Measurements from ENCODE around the gene COL4A1. TPM values are rescaled to one million over a fixed set of nuclear protein-coding genes. Genes with fewer than 3 reads are reported as not detected.

COL4A1 gene
- total and polyA plus RNA-seq, 2 of the 13 experiments (the other 11 are each of a cell fraction or from before 2014, with no cell fraction given) = not detected

DNA sequence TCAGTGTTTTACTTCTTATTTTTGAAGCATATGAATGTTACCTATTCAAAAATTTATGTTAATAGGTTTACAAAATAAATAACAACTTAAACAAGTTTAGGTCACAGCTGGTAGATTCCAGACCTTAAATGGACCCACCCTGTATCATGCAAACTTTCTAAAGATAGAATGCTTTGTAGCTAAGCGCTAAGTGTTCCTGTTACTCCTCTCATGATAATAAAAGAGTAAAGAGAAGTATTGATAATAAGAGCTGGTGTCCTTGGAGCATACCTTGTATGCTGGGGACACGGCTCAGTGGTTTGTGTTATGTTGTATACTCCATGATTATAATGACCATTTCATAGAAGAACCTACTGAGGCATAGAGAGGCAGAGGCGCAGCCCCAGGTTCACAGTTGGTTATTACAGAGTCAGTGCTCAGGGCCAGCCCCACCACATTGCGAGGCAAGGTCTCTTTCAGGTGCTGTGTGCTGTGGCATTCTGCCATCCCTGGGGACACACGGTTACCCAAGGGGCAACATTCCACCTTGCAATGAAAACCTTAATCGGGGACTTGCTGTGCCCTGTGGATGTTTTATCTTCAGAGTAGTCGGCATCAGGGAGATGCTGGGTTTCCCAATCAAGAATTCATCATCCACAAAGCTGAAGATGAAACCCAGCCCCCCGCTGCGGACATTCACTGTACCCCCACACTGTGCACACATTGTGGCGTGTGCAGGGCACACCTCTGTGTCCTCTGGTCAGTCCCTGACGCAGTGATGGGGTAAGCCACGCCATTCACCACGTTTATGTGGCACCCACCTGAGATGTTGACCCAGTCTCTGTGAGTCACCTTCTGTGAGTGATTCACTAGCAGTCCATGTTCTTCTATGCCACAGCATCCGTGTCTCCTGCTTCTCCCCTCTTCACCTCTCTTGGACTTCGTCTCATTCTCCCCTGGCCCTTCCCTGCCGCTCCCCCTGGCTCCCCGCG is 186.7 kb downstream of the COL4A1 start:
- ATAC-seq (no peak), FAIRE-seq (no peak), DNase-seq (ENCODE audit: low spot score) (no peak)
- Histone ChIP-seq H2AFZ (ENCODE audit: low read length) (no peak overlapping the region), H4K20me1 (ENCODE audit: insufficient read depth, low read length) (no peaks in the 10 kb centered on the region), H3K27ac (ENCODE audit: extremely low read length, insufficient read depth, low read length) (no peak overlapping the region), H3K27me3 (ENCODE audit: control insufficient read depth in 1 of 2, insufficient read depth in 2 of 2, low read length in 2 of 2) (peaks cover 0 to 14% of the 10 kb centered on the region in 2 experiments; a peak in 3 of 5 replicates), H3K79me2 (ENCODE audit: insufficient read depth, low read length) (no peaks in the 10 kb centered on the region), H3K4me2 (ENCODE audit: low read depth, low read length) (no peak overlapping the region), H3K4me1 (ENCODE audit: insufficient read depth, low read length) (no peaks in the 10 kb centered on the region), H3K9me3 (ENCODE audit: low read length) (no peaks in the 10 kb centered on the region), H3K4me3 (replicated peaks in 1 of 3; ENCODE audit: insufficient read depth in 1 of 3, low read depth in 2 of 3, low read length in 3 of 3) (no peak overlapping the region), H3K9ac (ENCODE audit: insufficient read depth, low read depth, low read length) (no peak overlapping the region), H3K36me3 (replicated peaks in 1 of 2; ENCODE audit: control insufficient read depth in 1 of 2, insufficient read depth in 2 of 2, low read length in 2 of 2) (no peaks in the 10 kb centered on the region)
- in situ Hi-C loops (cut with HindIII; ENCODE audit: extremely low pct_ligation_motif_present, low pct_unique_long_range_greater_than_20kb) (loop anchor here (25.0 kb wide), 1 partner anchor 1908 kb away; the partner anchor contains the start of genes ABHD13 and LIG4), intact Hi-C loops (cut with micrococcal nuclease; ENCODE audit: unreplicated experiment) (no loop called here)
- no TSS peak for BruUV-seq (replicated peaks)
- 22% methylated on average over 12 of the region's 18 CpGs for WGBS (ENCODE audit: low lambda C conversion rate)
- TF ChIP-seq CHD2 (IDR thresholded peaks at IDR 0.05; ENCODE audit: low read depth, low read length) (no peak), TBX3 (IDR thresholded peaks at IDR 0.05; ENCODE audit: borderline replicate concordance) (no peak), MZF1 (CRISPR knock-in tag; IDR thresholded peaks at IDR 0.05; ENCODE audit: borderline replicate concordance) (no peak), ZFP90 (CRISPR knock-in tag; IDR thresholded peaks at IDR 0.05; ENCODE audit: borderline replicate concordance) (no peak), ZFP62 (CRISPR knock-in tag; IDR thresholded peaks at IDR 0.05) (no peak), ZSCAN12 (CRISPR knock-in tag; IDR thresholded peaks at IDR 0.05) (no peak), ZNF724P (CRISPR knock-in tag; IDR thresholded peaks at IDR 0.05; ENCODE audit: borderline replicate concordance) (no peak), ISL2 (CRISPR knock-in tag; IDR thresholded peaks at IDR 0.05) (no peak)
- CTCF ChIA-PET (ENCODE audit: low intra/inter-chr PET ratio, low total read pairs) = no interaction called here
- POLR2A ChIA-PET = no interaction called here
